DMS79 treated with DMSO at 0.1 percent for 48 hours (cell line): ENCODE data around the gene SORCS2.

Experiments used
- DNase-seq: peaks from one replicate; lab custom pipeline; 2025; lab: John Stamatoyannopoulos, UW

The SORCS2 gene

DNA sequence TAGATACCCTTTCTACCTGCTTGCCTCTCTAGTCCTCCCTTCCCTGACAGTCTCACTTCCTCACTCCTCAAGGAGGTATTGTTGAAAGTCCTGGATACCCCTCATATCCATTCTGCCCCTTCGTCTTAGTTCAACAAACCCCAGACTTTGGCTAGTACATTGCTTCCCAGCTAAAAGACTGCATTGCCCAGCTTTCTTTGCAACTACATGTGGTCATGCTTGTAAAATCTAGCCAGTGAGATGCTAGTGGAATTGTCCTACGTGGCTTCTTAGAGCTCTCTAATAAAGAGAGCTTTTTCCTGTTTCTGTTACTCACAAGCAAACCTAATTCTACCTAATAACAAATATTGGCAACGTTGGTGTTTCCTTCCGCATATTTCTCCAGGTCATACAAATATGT lies 480.3 kb downstream of the SORCS2 start:
- no peak for DNase-seq

DNA sequence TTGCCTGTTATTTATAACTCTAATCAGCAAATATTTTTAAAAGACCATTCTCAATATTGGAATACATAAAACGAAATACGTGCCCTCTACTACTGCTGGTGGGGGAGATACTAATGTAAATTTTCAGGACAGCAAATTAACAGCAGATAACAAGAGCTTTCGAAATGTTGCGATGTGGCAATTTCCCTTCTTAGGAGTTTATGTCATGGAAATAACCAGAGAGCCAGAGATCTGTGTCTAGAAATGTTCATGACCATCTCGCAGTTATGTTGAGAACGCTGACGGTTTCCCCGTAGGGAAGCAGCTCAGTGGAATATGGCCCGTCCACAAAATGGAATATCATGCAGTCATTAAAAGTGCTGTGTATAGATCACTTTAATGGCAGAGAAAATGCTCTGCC lies 480.8 kb downstream of the SORCS2 start:
- DNase-seq = no peak

DNA sequence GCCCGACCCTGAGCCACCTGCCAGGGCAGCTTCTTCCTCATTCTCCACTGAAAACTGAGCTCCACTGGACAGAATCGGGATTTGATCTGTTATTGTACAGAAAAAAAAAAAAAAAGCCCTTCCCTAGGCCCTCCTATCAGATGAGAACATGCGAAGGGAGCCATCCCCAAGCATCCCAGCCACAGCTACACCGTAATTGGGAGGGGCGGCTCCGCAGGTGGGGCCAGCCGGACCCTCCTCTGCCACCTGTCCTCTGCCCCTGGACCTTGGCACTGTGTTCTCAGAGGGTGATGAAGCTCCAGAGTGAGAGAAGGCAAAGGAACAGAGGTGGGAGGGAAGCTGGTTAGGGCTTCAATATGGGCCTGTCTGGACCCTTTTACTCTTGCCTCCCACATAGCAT lies 482.4 kb downstream of the SORCS2 start:
- no peak for DNase-seq

DNA sequence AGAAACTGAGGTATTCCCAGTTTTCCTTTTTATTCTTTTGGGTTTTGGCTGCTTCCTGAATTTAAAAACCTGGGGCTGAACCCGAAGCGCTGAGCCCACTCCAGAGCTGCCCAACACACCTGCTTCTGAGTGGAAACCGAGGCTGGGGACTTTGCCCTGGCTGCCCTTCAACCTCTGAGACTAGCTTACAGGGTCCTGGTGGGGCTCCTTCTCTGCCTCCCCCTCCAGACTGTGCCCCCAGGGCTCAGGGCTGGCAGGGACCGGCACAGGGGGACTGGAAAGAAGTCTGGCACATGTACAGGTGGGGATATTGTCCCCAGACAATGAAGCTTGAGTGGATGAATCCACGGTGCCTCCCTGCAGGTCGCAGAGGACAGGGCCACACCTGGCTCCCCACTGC lies 482.8 kb downstream of the SORCS2 start:
- no peak for DNase-seq

DNA sequence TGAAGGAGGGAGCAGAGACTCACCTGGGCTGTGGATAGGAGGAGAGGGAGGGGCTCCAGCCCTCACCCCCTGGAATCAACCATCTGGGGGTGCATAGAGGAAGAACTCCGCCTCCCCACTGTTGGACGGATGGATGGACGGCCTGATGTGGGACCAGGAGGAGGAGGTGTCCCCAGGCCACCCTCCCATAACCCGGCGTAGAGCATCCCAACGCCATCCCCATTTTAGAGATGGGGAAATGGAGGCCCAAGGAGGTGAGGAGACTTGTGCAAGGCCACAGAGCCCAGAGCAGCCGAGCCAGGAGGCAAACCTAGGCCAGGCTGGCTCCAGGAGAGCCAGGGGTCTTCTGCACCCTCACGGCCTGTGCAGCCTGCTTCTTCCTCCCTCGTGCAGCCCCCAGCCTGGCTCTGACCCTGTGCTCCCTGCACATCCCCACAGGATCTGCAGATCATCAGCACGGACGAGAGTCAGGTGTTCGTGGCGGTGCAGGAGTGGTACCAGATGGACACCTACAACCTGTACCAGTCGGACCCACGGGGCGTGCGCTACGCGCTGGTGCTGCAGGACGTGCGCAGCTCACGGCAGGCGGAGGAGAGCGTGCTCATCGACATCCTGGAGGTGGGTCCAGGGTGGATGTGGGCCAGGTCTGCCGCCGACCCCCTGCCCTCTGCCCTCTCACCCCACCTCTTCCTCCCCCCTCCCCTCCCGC lies 483.4 kb downstream of the SORCS2 start:
- no peak for DNase-seq

DNA sequence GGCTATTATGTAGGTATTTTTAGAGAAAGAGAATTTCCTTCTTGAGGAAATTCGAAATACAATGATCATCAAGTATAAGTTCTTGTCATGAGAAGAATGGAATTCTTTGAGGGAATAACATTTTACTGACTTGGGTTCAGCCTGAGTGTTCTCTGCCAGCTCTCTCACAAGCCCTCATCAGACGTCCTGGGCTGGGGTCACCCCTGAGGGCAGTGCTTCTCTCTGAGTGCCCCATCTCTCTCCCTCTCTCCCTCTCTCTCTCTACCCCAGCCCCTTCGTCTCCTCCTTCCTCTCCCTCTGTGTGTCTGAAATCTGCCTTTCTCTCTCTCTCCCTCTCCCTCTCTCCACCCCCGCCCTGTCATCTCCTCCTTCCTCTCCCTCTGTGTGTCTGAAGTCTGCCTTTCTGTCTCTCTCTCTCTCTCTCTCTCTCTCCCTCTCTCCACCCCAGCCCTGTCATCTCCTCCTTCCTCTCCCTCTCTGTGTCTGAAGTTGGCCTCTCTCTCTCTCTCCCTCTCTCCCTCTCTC lies 484.1 kb downstream of the SORCS2 start:
- no peak for DNase-seq

DNA sequence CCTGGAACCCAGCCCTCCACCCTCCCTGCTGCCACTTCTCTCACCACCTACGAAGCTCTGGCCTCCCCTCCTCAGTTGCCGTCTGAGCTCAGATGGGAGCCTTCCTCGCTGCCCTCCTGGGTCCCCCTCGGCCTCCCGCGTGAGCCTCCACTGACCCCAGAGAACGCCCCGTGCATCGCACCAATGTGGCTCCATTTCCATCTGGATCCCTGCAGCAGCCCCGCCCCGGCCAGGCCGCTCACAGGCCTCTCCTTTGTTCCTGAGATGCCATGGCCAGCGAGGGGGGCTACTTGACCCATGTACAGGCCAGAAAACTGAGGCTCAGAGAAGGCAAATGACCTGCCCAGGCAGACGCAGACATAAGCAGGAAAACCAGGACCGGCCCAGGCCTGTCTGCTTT lies 484.7 kb downstream of the SORCS2 start:
- no peak for DNase-seq

DNA sequence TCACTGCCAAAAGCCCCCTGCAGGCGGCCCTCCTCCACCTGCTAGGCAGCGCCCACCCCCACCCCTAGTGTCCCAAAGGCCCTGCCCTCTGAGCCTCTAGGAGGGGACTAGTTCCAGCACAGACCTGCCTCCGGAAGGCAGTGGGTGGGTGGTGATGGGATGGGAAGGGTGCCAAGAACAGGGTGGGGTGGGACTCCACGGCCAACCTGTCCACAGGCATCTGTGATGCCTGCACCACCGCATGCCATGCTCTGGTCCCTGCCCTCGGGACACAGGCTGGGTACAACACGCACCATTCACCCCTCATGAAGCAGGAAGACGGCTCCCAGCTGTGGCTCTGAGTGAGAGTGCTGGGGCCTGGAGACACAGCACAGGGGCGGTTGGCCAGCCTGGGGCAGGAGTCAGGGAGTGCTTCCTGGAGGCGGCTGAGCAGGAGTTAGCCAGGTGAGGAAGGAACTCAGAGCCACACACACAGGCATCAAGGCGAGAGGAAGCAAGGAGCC lies 485.5 kb downstream of the SORCS2 start:
- no peak for DNase-seq

DNA sequence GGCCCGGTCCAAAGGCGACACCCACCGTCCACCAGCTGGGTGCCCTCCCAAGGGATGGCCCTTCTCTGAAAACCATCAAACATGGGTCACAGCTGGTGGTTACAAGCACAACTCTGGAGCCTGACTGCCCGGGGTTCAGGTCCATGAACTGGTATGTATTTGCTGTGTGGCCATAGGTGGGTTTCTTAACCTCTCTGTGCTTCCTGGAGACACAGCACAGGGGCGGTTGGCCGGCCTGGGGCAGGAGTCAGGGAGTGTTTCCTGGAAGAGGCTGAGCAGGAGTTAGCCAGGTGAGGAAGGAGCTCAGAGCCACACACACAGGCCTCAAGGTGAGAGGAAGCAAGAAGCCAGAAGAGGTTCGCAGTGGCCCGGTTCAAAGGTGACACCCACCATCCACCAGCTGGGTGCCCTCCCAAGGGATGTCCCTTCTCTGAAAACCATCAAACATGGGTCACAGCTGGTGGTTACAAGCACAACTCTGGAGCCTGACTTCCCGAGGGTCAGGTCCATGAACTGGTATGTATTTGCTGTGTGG lies 486.0 kb downstream of the SORCS2 start:
- no peak for DNase-seq

DNA sequence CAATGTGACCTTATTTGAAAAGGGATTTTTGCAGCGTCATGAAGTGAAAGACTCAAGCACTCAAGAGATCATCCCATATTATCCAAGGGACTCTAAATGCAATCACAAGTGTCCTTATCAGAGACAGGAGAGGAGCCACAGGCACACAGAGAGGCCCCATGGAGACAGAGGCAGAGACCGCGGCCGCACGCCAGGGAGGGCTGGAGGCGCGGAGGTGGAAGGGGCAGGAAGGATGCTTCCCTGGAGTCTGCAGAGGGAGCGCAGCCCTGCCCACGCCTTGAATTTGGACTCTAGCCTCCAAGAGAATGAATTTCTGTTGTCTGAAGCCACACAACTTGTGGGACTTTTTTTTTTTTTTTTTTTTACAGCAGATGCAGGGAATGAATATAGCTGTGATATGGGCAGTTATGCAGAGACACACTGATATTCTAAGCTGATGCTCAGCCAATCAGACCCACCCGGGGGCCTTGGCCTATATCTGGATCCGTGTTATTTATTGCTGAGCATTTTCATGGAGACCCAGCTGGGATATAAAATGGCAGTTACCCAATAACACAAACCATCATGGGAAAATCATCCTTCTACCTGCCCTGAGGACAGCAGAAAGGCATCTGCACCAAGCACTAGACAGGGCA lies 487.2 kb downstream of the SORCS2 start:
- DNase-seq = peak; percentile 27

DNA sequence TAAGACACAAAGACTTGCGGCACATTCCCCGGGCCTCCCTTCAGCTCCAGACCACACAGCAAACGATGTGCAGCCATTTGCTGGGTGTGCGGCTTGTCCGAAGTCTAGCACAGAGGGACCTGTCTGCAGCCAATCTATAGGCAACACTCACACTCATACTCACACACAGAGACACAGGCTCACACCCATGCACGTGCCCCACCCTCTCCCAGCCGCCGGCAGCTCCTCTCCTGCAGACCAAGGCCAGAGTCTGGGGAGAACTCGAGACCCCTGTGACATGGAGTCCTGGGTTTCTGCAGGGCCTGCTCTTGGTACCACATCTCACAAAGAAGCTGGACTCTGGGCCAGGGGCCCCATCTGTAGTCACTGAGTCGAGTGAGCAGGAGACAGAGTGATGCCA lies 487.8 kb downstream of the SORCS2 start:
- no peak for DNase-seq

DNA sequence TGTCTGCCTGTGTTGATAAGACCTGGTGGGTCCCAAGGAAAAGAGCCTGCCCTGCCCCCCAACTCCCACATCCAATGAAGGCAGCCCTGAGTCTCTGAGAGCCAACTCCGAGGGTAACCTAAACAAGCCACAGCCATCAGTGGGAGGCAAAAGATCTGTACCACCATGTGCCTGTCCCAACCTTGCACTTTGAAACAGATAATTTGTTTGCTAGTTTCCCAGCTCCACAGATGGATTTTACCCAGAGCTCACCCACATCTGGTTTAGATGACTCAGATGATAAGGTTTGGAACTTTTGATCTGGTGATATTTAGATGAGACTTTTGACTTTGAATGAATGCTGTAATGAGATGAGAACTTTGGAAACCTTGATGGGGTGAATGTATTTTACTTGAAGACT lies 488.4 kb downstream of the SORCS2 start:
- no peak for DNase-seq

DNA sequence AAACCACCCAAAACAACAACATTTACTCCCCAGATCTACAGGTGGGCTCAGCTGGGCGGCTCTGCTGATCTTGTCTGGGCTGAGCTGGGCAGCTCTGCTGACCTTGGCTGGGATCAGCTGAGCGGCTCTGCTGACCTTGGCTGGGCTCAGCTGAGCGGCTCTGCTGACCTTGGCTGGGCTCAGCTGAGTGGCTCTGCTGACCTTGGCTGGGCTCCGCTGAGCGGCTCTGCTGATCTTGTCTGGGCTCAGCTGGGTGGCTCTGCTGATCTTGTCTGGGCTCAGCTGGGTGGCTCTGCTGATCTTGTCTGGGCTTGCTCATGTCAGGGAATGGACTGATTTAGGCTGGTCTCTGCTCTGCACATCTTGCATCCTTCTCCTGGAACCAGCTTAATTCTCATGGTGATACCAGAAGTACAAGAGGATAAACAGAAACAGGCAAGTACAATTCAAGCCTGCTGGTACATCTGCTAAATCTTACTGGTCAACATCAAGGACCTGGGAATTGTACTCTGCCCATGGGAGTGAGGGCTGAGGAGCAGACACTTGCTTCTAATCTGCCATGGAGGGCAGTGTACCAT lies 490.9 kb downstream of the SORCS2 start:
- no peak for DNase-seq

DNA sequence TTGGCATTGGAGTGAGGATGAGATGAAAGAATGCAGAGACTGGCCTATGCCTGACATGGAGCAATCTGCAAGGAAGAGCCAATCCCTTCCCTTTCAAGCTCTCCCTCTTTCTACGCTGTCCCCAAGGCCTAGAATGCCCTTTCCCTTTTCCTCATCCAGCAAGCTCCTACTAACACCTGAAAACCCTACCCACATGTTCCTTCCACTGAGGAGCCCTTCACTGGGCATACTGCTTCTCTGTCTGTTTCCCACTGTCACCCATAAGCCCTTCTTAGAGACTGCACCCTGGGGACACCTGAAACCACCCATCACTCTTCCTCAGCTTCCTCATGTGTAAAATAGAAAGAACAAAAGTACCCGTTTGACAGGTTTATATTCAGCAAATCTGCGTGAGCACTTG lies 492.0 kb downstream of the SORCS2 start:
- DNase-seq = no peak

DNA sequence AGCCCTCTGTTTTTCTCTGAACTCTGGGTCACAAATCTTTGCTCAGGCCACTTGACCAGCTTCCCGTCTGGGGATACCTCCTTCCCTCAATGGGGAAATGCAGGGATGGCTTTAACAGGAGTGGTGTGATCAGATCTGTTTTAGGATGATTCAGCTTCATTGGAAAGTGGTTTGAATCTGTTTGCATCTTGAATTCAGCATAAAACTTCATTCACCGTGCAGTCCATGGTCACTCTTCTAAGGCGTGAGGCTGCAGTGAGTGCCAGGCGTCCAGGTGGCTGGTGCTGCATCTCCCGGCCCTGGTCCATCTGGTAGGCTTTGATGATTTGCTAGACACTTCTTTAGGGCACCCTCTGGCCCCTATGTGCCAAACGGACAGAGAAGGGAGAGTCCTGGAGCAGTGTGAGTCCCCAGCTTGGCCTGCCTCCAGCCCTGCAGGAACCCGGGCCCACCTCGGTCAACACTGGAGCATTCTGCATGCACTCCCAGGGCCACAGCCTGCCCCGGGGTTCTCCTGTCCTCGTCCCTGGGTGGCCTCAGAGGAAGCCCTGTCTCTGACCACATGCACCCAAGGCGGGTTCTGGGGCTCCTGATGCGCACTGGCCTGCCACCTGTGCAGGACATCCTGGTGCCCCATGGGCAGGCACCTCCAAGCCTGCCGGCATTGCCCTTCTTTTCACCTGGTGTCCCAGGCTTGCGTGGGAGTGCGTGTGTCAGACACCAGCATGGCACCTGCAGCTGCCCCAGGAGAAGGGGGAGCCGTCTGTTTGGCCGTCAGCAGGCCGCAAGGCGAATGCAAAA lies 493.9 kb downstream of the SORCS2 start:
- no peak for DNase-seq

DNA sequence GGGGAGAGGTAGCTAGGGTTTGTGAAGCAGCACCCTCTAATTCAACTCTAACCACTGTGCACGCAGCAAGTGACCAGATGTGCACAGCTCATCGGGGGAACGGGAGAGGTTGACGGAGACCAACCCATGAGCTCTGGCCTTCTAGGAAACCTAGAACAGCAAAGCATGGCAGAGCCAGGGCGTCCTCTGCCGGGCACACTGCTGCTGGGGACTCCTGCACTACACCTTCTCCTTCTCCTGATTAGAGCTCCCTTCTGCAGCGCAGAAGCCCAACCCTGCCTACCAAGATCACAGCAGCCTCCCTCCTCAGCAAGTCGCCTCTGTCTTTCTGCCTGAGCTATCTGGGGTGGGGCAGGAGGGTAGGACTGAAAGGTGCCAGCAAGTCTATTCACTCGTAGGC lies 494.7 kb downstream of the SORCS2 start:
- no peak for DNase-seq

DNA sequence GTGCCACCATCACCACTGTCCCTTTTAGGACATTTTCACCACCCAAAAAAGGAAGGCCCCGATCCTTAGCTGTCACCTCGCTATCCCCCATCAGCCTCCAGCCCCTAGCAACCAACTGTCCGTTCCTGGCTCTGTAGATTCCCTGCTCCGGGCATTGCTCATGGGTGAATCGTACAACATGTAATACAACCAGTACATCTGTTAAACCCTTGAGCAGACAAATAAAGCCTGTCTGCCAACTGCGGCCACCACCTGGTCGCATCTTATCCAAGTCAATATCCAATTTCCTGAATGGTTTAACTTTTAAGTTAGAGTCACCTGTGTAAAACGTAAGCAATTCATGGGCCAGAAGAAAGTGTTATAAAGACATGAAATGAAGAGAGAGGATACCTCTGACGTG lies 495.5 kb downstream of the SORCS2 start:
- DNase-seq = no peak

DNA sequence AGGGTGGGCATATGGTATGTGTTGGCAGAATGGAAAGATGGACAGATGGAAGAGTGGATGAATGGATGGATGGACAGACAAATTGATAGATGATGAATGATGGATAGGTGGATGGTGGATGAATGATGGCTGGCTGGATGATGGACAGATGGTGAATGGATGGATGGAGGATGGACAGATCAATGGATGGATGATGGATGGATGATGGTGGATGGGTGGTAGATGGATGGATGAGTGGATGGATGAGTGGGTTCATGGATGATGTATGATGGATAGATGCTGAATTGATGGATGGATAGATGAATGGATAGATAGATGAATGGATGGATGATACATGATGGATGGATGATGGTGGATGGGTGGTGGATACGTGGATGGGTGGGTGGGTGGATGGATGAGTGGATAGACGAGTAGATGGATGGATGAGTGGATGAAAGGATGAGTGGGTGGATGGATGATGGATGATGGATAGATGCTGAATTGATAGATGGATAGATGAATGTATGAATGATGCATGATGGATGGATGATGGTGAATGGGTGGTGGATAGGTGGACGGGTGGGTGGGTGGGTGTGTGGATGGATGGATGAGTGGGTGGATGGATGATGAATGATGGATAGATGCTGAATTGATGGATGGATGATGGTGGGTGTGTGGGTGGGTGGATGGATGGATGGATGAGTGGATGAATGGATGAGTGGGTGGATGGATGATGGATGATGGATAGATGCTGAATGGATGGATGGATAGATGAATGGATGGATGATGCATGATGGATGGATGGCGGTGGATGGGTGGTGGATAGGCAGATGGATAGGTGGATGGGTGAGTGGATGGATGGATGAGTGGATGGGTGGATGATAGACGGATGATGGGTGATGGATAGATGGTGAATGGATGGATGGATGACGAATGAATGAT lies 497.7 kb downstream of the SORCS2 start:
- no peak for DNase-seq

DNA sequence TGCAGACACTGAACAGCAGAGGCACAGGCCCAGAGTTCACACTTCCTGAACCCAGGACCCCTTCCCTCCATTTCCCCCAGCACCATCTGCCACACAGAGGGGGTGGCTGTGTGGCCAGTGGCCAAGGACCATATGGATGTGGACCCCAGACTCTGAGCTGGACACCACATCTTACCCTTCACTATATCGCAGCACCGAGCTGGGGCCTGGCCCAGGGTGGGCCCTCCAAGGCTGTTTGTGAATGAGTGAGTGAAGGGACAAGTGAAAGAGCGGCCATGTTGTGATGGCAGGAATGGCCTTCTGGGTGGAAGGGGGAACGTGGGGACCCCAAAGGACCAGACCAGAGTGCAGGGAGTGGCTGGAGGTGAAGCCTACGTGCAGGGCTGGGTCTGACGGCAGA lies 498.7 kb downstream of the SORCS2 start:
- no peak for DNase-seq

DNA sequence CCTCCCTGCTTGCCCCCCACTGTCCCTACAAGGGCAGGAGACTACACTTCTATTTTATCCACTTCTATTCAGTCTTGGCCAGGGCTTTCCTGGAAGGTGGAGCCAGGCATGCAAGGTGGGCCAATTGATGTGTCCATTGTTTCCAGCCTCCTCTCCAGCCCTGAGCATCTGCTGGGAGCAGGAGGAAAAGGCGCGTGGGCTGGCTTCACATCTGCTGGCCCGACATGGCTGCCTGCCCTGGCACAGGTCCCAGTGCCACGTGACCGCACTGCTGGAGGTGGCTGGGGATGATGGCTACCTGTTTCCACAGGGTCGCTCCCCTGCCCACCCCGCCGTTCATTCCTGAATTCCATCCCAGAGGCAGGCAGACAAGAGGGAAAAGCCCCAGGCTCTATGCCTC lies 499.6 kb downstream of the SORCS2 start:
- peak; percentile 37 for DNase-seq
